GM12892 (cell line): ENCODE data around the gene CORIN.

Experiments used
- POLR2AphosphoS5 ChIP-seq: IDR thresholded peaks from 2 replicates; pipeline ENCODE4 v1.6.1; 2011; ENCODE audit warnings: low read depth, low read length, control low read depth
- TAF1 ChIP-seq: IDR thresholded peaks from 2 replicates; pipeline ENCODE4 v1.6.1; 2011; ENCODE audit warnings: low read depth, mild to moderate bottlenecking, control low read depth, low read length, borderline replicate concordance

DNA sequence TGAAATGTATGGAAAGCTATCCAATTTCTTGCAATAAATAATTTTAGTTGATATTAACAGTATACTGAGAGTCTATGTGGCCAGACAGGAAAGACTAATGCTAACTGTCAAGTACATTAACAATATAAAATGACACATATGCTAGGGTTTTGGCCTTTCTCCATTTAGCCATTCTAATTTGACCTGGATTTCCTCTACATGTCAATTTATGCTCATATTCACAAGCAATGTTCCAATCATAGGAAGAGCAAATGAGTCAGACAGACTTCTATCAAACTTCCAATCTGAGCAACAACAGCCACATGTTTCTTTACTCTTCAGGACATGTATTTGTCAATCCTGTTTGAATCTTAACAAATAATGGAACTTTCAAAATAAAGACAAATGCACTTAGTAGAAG is 53.6 kb downstream of the CORIN start:
- TF ChIP-seq TAF1 (no peak), POLR2AphosphoS5 (no peak)
